HUDEP-2 (cell line): Measurements from ENCODE around the gene KANK2.
"Not testable (repeated sequence)": the region's sequence is repeated elsewhere in the genome, so short reads cannot be mapped to it uniquely, and the experiment has no call there.

Experiments used
- DNase-seq, 76 experiments: peaks; one replicate each; lab custom pipeline; 2025; ENCODE audit not compliant: unreplicated experiment in 76 of 76; lab: John Stamatoyannopoulos, UW

The KANK2 gene

GRCh38 chr19:11142528-11143171 lies 54.7 kb downstream of the KANK2 start:
- DNase-seq, result peak in 75 of 76 experiments; percentile 40 to 98 (median 89)

- DNase-seq, result peak in 2 of 76 experiments; percentile 33 to 55
Observed at GRCh38 chr19:11141937-11142527, 55.3 kb downstream of the KANK2 start.

GRCh38 chr19:11140896-11141295 lies 56.4 kb downstream of the KANK2 start:
- DNase-seq, result no peak

GRCh38 chr19:11140023-11140538 lies 57.3 kb downstream of the KANK2 start:
- not testable (repeated sequence) for DNase-seq

- peak in 44 of 76 experiments; percentile 15 to 67 (median 40) for DNase-seq
Observed at GRCh38 chr19:11138601-11139300, 58.6 kb downstream of the KANK2 start.

GRCh38 chr19:11137542-11138384 lies 59.6 kb downstream of the KANK2 start:
- peak in 75 of 76 experiments; percentile 32 to 88 (median 75) for DNase-seq

GRCh38 chr19:11136400-11137101 lies 60.8 kb downstream of the KANK2 start:
- no peak for DNase-seq

GRCh38 chr19:11131471-11131870 lies 65.9 kb downstream of the KANK2 start:
- no peak for DNase-seq

GRCh38 chr19:11130824-11131455 lies 66.4 kb downstream of the KANK2 start:
- DNase-seq, result peak in 66 of 76 experiments; percentile 16 to 82 (median 63)

- no peak for DNase-seq
Observed at GRCh38 chr19:11127905-11128304, 69.4 kb downstream of the KANK2 start.

GRCh38 chr19:11125994-11126685 lies 71.2 kb downstream of the KANK2 start:
- DNase-seq, result peak in 63 of 76 experiments; percentile 15 to 80 (median 59)

- not testable (repeated sequence) for DNase-seq
Observed at GRCh38 chr19:11124157-11124556, 73.2 kb downstream of the KANK2 start.

- no peak for DNase-seq
Observed at GRCh38 chr19:11123114-11123513, 74.2 kb downstream of the KANK2 start.

- not testable (repeated sequence) for DNase-seq
Observed at GRCh38 chr19:11121963-11122362, 75.4 kb downstream of the KANK2 start.

GRCh38 chr19:11116507-11116906 lies 80.8 kb downstream of the KANK2 start:
- no peak for DNase-seq

- no peak for DNase-seq
Observed at GRCh38 chr19:11115895-11116446, 81.4 kb downstream of the KANK2 start.

- no peak for DNase-seq
Observed at GRCh38 chr19:11115042-11115441, 82.3 kb downstream of the KANK2 start.
